SK-N-SH treated with all-trans-retinoic acid at 6 μM for 48 hours (cell line): Measurements from ENCODE around the gene ZNF444.

Source experiments
- ATAC-seq: fragments of 200-7000 bp; cut with Tn5 transposase; 3 replicates; pipeline ENCODE4 v1.9.1; 2020; ENCODE audit warnings: mild to moderate bottlenecking, moderate library complexity
- ARNTL ChIP-seq: fragments of 450-650 bp; formaldehyde crosslinking; IDR thresholded peaks from 2 replicates; pipeline ENCODE4 v1.5.0; 2020; ENCODE audit warnings: low read depth, mild to moderate bottlenecking, moderate library complexity, borderline replicate concordance
- BACH2 ChIP-seq: fragments of 250-450 bp; sonication (Bioruptor Pico); IDR thresholded peaks from 2 replicates; pipeline ENCODE4 v1.9.0; 2021; ENCODE audit warnings: mild to moderate bottlenecking, borderline replicate concordance
- CREB5 ChIP-seq: fragments of 250-450 bp; sonication (Bioruptor Pico); IDR thresholded peaks from 2 replicates; pipeline ENCODE4 v1.5.1; 2020; ENCODE audit warnings: low read depth, mild to moderate bottlenecking, moderate library complexity
- CSDC2 ChIP-seq: fragments of 250-450 bp; sonication (Bioruptor Pico); IDR thresholded peaks from 2 replicates; pipeline ENCODE4 v1.5.0; 2020; ENCODE audit warnings: mild to moderate bottlenecking, moderate library complexity
- CSRNP3 ChIP-seq: fragments of 250-450 bp; sonication (Bioruptor Pico); IDR thresholded peaks from 2 replicates; pipeline ENCODE4 v1.5.1; 2021; ENCODE audit warnings: mild to moderate bottlenecking, moderate library complexity
- ESRRG ChIP-seq: fragments of 250-450 bp; sonication (Bioruptor Pico); IDR thresholded peaks from 2 replicates; pipeline ENCODE4 v1.6.1; 2021; ENCODE audit warnings: mild to moderate bottlenecking
- GLIS3 ChIP-seq: fragments of 250-450 bp; sonication (Bioruptor Pico); IDR thresholded peaks from 2 replicates; pipeline ENCODE4 v1.5.0; 2020; ENCODE audit warnings: mild to moderate bottlenecking, moderate library complexity
- ISL1 ChIP-seq: fragments of 250-450 bp; sonication (Bioruptor Pico); IDR thresholded peaks from 2 replicates; pipeline ENCODE4 v2.1.2; 2022; ENCODE audit warnings: mild to moderate bottlenecking, moderate library complexity
- OSR1 ChIP-seq: fragments of 250-450 bp; sonication (Bioruptor Pico); IDR thresholded peaks from 2 replicates; pipeline ENCODE4 v1.8.0; 2022; ENCODE audit warnings: moderate library complexity, mild to moderate bottlenecking, inconsistent platforms
- PATZ1 ChIP-seq: fragments of 250-450 bp; sonication (Bioruptor Pico); IDR thresholded peaks from 2 replicates; pipeline ENCODE4 v1.8.0; 2020; ENCODE audit warnings: mild to moderate bottlenecking, moderate library complexity, borderline replicate concordance
- POU6F1 ChIP-seq: fragments of 250-450 bp; sonication (Bioruptor Pico); IDR thresholded peaks from 2 replicates; pipeline ENCODE4 v1.8.0; 2021; ENCODE audit warnings: low read depth, mild to moderate bottlenecking, moderate library complexity, borderline replicate concordance
- PPARA ChIP-seq: fragments of 250-450 bp; sonication (Bioruptor Pico); IDR thresholded peaks from 2 replicates; pipeline ENCODE4 v1.5.0; 2020; ENCODE audit warnings: mild to moderate bottlenecking, borderline replicate concordance
- RARB ChIP-seq: fragments of 250-450 bp; sonication (Bioruptor Pico); IDR thresholded peaks from 2 replicates; pipeline ENCODE4 v1.8.0; 2021; ENCODE audit warnings: mild to moderate bottlenecking, moderate library complexity
- TCF4 ChIP-seq: fragments of 250-450 bp; sonication (Bioruptor Pico); IDR thresholded peaks from 2 replicates; pipeline ENCODE4 v1.8.0; 2021; ENCODE audit warnings: mild to moderate bottlenecking, moderate library complexity, borderline replicate concordance
- TOX ChIP-seq: fragments of 250-450 bp; sonication (Bioruptor Pico); IDR thresholded peaks from 2 replicates; pipeline ENCODE4 v1.8.0; 2021; ENCODE audit warnings: mild to moderate bottlenecking, moderate library complexity, borderline replicate concordance
- TSHZ2 ChIP-seq: fragments of 250-450 bp; sonication (Bioruptor Pico); IDR thresholded peaks from 2 replicates; pipeline ENCODE4 v1.5.0; 2020; ENCODE audit warnings: mild to moderate bottlenecking, moderate library complexity
- ZC3H10 ChIP-seq: fragments of 250-450 bp; sonication (Bioruptor Pico); IDR thresholded peaks from 2 replicates; pipeline ENCODE4 v1.5.1; 2021; ENCODE audit warnings: mild to moderate bottlenecking, moderate library complexity
- ZFP3 ChIP-seq: fragments of 250-450 bp; sonication (Bioruptor Pico); IDR thresholded peaks from 2 replicates; pipeline ENCODE4 v1.5.0; 2020; ENCODE audit warnings: mild to moderate bottlenecking, moderate library complexity
- ZFP30 ChIP-seq: fragments of 450-650 bp; formaldehyde crosslinking; IDR thresholded peaks from 2 replicates; pipeline ENCODE4 v1.5.0; 2022; ENCODE audit warnings: mild to moderate bottlenecking, moderate library complexity
- ZNF565 ChIP-seq: fragments of 450-650 bp; formaldehyde crosslinking; conservative IDR thresholded peaks from 2 replicates; pipeline ENCODE4 v1.5.0; 2020; ENCODE audit warnings: low read depth, mild to moderate bottlenecking, moderate library complexity
- ZNF70 ChIP-seq: fragments of 450-650 bp; formaldehyde crosslinking; IDR thresholded peaks from 2 replicates; pipeline ENCODE4 v1.5.0; 2020; ENCODE audit warnings: mild to moderate bottlenecking, moderate library complexity
- ZNF8 ChIP-seq: fragments of 450-650 bp; formaldehyde crosslinking; IDR thresholded peaks from 2 replicates; pipeline ENCODE4 v1.5.0; 2020; ENCODE audit warnings: mild to moderate bottlenecking, moderate library complexity

The ZNF444 gene

GRCh38 chr19:56114778-56115110 is 26.3 kb upstream of the ZNF444 start (continued):
- no peak for TF ChIP-seq ISL1
- TF ChIP-seq CREB5 (CRISPR knock-in tag) = no peak
- no peak for TF ChIP-seq BACH2 (CRISPR knock-in tag)
- TF ChIP-seq OSR1 (CRISPR knock-in tag) = no peak
- no peak for TF ChIP-seq ZNF70
- TF ChIP-seq GLIS3 = no peak
- TF ChIP-seq ZNF565 (CRISPR knock-in tag) = no peak

GRCh38 chr19:56115490-56115889 is 25.6 kb upstream of the ZNF444 start:
- ATAC-seq = no peak
- no peak for TF ChIP-seq ZNF8 (CRISPR knock-in tag)
- TF ChIP-seq TCF4 (CRISPR knock-in tag) = no peak
- no peak for TF ChIP-seq ARNTL (CRISPR knock-in tag)
- TF ChIP-seq ZFP3 (CRISPR knock-in tag) = no peak
- no peak for TF ChIP-seq ZC3H10 (CRISPR knock-in tag)
- no peak for TF ChIP-seq CSDC2 (CRISPR knock-in tag)
- TF ChIP-seq ZFP30 = no peak
- no peak for TF ChIP-seq ISL1

- ATAC-seq = no peak
Measured at GRCh38 chr19:56116606-56117005, 24.5 kb upstream of the ZNF444 start.

More at GRCh38 chr19:56116606-56117005, 24.5 kb upstream of the ZNF444 start:
- no peak for TF ChIP-seq TSHZ2 (CRISPR knock-in tag)
- TF ChIP-seq ESRRG (CRISPR knock-in tag) = no peak
- TF ChIP-seq CREB5 (CRISPR knock-in tag) = no peak
- TF ChIP-seq GLIS3 = no peak
- TF ChIP-seq CSRNP3 (CRISPR knock-in tag) = no peak
- no peak for TF ChIP-seq PATZ1 (CRISPR knock-in tag)
- TF ChIP-seq ZFP30 = no peak
- no peak for TF ChIP-seq ZFP3 (CRISPR knock-in tag)
- TF ChIP-seq CSDC2 (CRISPR knock-in tag) = no peak
- no peak for TF ChIP-seq ZNF70
- no peak for TF ChIP-seq ARNTL (CRISPR knock-in tag)
- TF ChIP-seq PPARA (CRISPR knock-in tag) = no peak
- TF ChIP-seq TCF4 (CRISPR knock-in tag) = no peak
- TF ChIP-seq POU6F1 = no peak
- no peak for TF ChIP-seq OSR1 (CRISPR knock-in tag)
- no peak for TF ChIP-seq ZNF8 (CRISPR knock-in tag)
- no peak for TF ChIP-seq ISL1
- no peak for TF ChIP-seq TOX (CRISPR knock-in tag)
- TF ChIP-seq RARB (CRISPR knock-in tag) = no peak
